Liver (tissue), 9 donors: ENCODE results near the gene FFAR1. TPM values are rescaled to one million over a fixed set of nuclear protein-coding genes. Genes with fewer than 3 reads are reported as not detected.

ENCODE experiments used
- DNase-seq: peaks from one replicate; pipeline ENCODE4 v3.0.0-alpha.2; 2017; ENCODE audit warnings: low spot score
- H3K27ac ChIP-seq, 2 donors: one replicate each; pipeline ENCODE4 v1.7.0; 2013; ENCODE audit warnings: inconsistent platforms in 2 of 2, low read length in 2 of 2, control low read depth in 1 of 2, low read depth in 1 of 2, mild to moderate bottlenecking in 1 of 2
- H3K27me3 ChIP-seq, 4 donors: one replicate each; pipeline versions ENCODE4 v1.6.1 to v1.7.0; 2013; ENCODE audit warnings: low read length in 3 of 4, inconsistent platforms in 1 of 4, mild to moderate bottlenecking in 1 of 4, moderate library complexity in 1 of 4; ENCODE audit not compliant: control insufficient read depth in 4 of 4, insufficient read depth in 4 of 4
- H3K36me3 ChIP-seq, 4 donors: one replicate each; pipeline versions ENCODE4 v1.6.1 to v1.7.0; 2013; ENCODE audit warnings: low read length in 3 of 4, mild to moderate bottlenecking in 3 of 4, low read depth in 1 of 4, moderate library complexity in 1 of 4; ENCODE audit not compliant: control insufficient read depth in 4 of 4, insufficient read depth in 3 of 4
- H3K4me1 ChIP-seq, 4 donors: one replicate each; pipeline versions ENCODE4 v1.6.1 to v1.7.0; 2013; ENCODE audit warnings: low read length in 3 of 4, mild to moderate bottlenecking in 3 of 4, moderate library complexity in 1 of 4; ENCODE audit not compliant: control insufficient read depth in 4 of 4, insufficient read depth in 4 of 4
- H3K4me3 ChIP-seq, 3 donors: one replicate each; pipeline versions ENCODE4 v1.6.1 to v1.7.0; 2013; ENCODE audit warnings: low read length in 3 of 3, control low read depth in 1 of 3, low read depth in 1 of 3, mild to moderate bottlenecking in 1 of 3
- H3K9ac ChIP-seq, 2 donors: one replicate each; pipeline ENCODE4 v1.7.0; 2013; ENCODE audit warnings: low read length in 2 of 2, mild to moderate bottlenecking in 2 of 2, moderate library complexity in 2 of 2, control low read depth in 1 of 2, low read depth in 1 of 2
- H3K9me3 ChIP-seq, 4 donors: one replicate each; pipeline versions ENCODE4 v1.6.1 to v1.7.0; 2013; ENCODE audit warnings: low read length in 3 of 4; ENCODE audit not compliant: control insufficient read depth in 4 of 4
- CTCF ChIP-seq: fragments of 150-350 bp; IDR thresholded peaks from 2 replicates; pipeline ENCODE4 v1.5.1; 2017; ENCODE audit warnings: improper control_type of control experiment, low read depth, low read length; ENCODE audit not compliant: missing input control
- FOXA1 ChIP-seq: IDR thresholded peaks from 2 replicates; pipeline ENCODE4 v1.6.1; 2016; ENCODE audit warnings: antibody characterized with exemption
- FOXA2 ChIP-seq: IDR thresholded peaks from 2 replicates; pipeline ENCODE4 v1.6.1; 2016; ENCODE audit warnings: antibody characterized with exemption
- GABPA ChIP-seq, 2 donors: IDR thresholded peaks in 1 of 2; conservative IDR thresholded peaks in 1 of 2; 2 replicates each; pipeline ENCODE4 v1.6.1; 2016; ENCODE audit warnings: antibody characterized with exemption in 2 of 2, mild to moderate bottlenecking in 1 of 2, moderate library complexity in 1 of 2
- HNF4A ChIP-seq, 2 donors: conservative IDR thresholded peaks; 2 replicates each; pipeline ENCODE4 v1.6.1; 2016; ENCODE audit warnings: antibody characterized with exemption in 2 of 2, mild to moderate bottlenecking in 2 of 2
- HNF4G ChIP-seq: IDR thresholded peaks from 2 replicates; pipeline ENCODE4 v1.6.1; 2016; ENCODE audit warnings: antibody characterized with exemption
- JUND ChIP-seq, 2 donors: IDR thresholded peaks; 2 replicates each; pipeline ENCODE4 v1.6.1; 2016; ENCODE audit warnings: antibody characterized with exemption in 2 of 2
- NR2F2 ChIP-seq: IDR thresholded peaks from 2 replicates; pipeline ENCODE4 v1.6.1; 2016; ENCODE audit warnings: antibody characterized with exemption
- RAD21 ChIP-seq, 2 donors: IDR thresholded peaks; 2 replicates each; pipeline ENCODE4 v1.6.1; 2016; ENCODE audit warnings: antibody characterized with exemption in 2 of 2, mild to moderate bottlenecking in 2 of 2
- RXRA ChIP-seq, 2 donors: IDR thresholded peaks; 2 replicates each; pipeline ENCODE4 v1.6.1; 2017 to 2018; ENCODE audit warnings: antibody characterized with exemption in 2 of 2, mild to moderate bottlenecking in 1 of 2
- SP1 ChIP-seq: IDR thresholded peaks from 2 replicates; pipeline ENCODE4 v1.6.1; 2018; ENCODE audit warnings: antibody characterized with exemption, mild to moderate bottlenecking
- TAF1 ChIP-seq: conservative IDR thresholded peaks from 2 replicates; pipeline ENCODE4 v1.6.1; 2016; ENCODE audit warnings: antibody characterized with exemption, mild to moderate bottlenecking
- YY1 ChIP-seq: IDR thresholded peaks from 2 replicates; pipeline ENCODE4 v1.6.1; 2016; ENCODE audit warnings: antibody characterized with exemption, mild to moderate bottlenecking
- ZBTB33 ChIP-seq: IDR thresholded peaks from 2 replicates; pipeline ENCODE4 v1.6.1; 2016; ENCODE audit warnings: antibody characterized with exemption
- whole genome bisulfite sequencing: extraction: QIAGEN DNeasy Blood & Tissue Kit; methylation state at CpG from one replicate; pipeline ENCODE4 v1.1.7; 2013; 5-methylcytosine and 5-hydroxymethylcytosine counted together
- polyA plus RNA-seq, 2 donors: library from polyadenylated mRNA; stranded (reverse) in 1 of 2; unstranded in 1 of 2; fragments of 200-250 nt in 1 of 2; fragments of >200 nt in 1 of 2; fragmentation: Nextera tagmentation in 1 of 2; extraction: Ambion mirVana in 1 of 2; gene quantifications; one replicate each; pipeline versions ENCODE4 v1.2.1 to v1.2.3, GENCODE V29; 2013 to 2015
- total RNA-seq, 2 donors: library from RNA; depleted of rRNA; stranded (reverse); fragments of >200 nt; gene quantifications; one replicate each; pipeline ENCODE4 v1.2.3, GENCODE V29; 2014
- TF ChIP-seq, protein P1 (sequence below): IDR thresholded peaks from 2 replicates; pipeline ENCODE4 v1.6.1; 2016; ENCODE audit warnings: antibody characterized with exemption, mild to moderate bottlenecking
- TF ChIP-seq, protein P2 (sequence below): IDR thresholded peaks from 2 replicates; pipeline ENCODE4 v1.6.1; 2016; ENCODE audit warnings: antibody characterized with exemption
- donor health status: healthy.
- donor health status: healthy.
- donor health status: healthy.
- donor health status: healthy.
- donor health status: healthy.

FFAR1 gene
- total and polyA plus RNA-seq, 4 donors, result not detected

- no peaks in the 10 kb centered on the region for H3K36me3 ChIP-seq
- 95% methylated on average over 47 of the region's 47 CpGs for whole genome bisulfite sequencing
- H3K27ac ChIP-seq, result no peak overlapping the region
- H3K9ac ChIP-seq, result no peak overlapping the region
- H3K27me3 ChIP-seq, result peaks cover 0 to 3% (median 0%) of the 10 kb centered on the region in 4 donors
- TF ChIP-seq CTCF (no peak), SP1 (no peak), HNF4G (no peak), RXRA (IDR thresholded peaks at IDR 0.05) (no peak), TAF1 (no peak), GABPA (IDR thresholded peaks at IDR 0.05 in 1 of 2, conservative IDR thresholded peaks at IDR 0.05 in 1 of 2) (no peak), ZBTB33 (no peak), HNF4A (conservative IDR thresholded peaks at IDR 0.05) (no peak), FOXA1 (no peak), NR2F2 (no peak), RAD21 (IDR thresholded peaks at IDR 0.05) (no peak)
- no peak for DNase-seq
- H3K4me3 ChIP-seq, result no peak overlapping the region
- no peaks in the 10 kb centered on the region for H3K9me3 ChIP-seq
- peaks cover 3 to 10% (median 4%) of the 10 kb centered on the region in 4 donors for H3K4me1 ChIP-seq
These were observed 3.9 kb downstream of the FFAR1 start for GRCh38 chr19:35351411-35352176.

DNA sequence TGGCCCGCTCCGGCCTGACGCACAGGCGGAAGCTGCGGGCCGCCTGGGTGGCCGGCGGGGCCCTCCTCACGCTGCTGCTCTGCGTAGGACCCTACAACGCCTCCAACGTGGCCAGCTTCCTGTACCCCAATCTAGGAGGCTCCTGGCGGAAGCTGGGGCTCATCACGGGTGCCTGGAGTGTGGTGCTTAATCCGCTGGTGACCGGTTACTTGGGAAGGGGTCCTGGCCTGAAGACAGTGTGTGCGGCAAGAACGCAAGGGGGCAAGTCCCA, 4.4 kb downstream of the FFAR1 start:
- no peak for DNase-seq
- Histone ChIP-seq H3K4me1 (peaks cover 3 to 10% (median 4%) of the 10 kb centered on the region in 4 donors), H3K4me3 (no peak overlapping the region), H3K27ac (no peak overlapping the region), H3K9ac (no peak overlapping the region), H3K36me3 (no peaks in the 10 kb centered on the region), H3K27me3 (peaks cover 0 to 3% (median 0%) of the 10 kb centered on the region in 4 donors), H3K9me3 (no peaks in the 10 kb centered on the region)
- no peak for TF ChIP-seq YY1
- WGBS, result 88% methylated on average over 18 of the region's 18 CpGs

- no peaks in the 10 kb centered on the region for H3K36me3 ChIP-seq
- no peak overlapping the region for H3K4me3 ChIP-seq
- WGBS, result 37% methylated on average over 32 of the region's 32 CpGs
- no peaks in the 10 kb centered on the region for H3K9me3 ChIP-seq
- no peak overlapping the region for H3K9ac ChIP-seq
- peaks cover 3 to 10% (median 4%) of the 10 kb centered on the region in 4 donors for H3K4me1 ChIP-seq
- peaks cover 0 to 3% (median 0%) of the 10 kb centered on the region in 4 donors for H3K27me3 ChIP-seq
- H3K27ac ChIP-seq, result no peak overlapping the region
- DNase-seq, result peak; percentile 64
- peak; percentile 30 to 43 for TF ChIP-seq RXRA (IDR thresholded peaks at IDR 0.05)
- TF ChIP-seq FOXA2, result no peak
- no peak for TF ChIP-seq JUND (IDR thresholded peaks at IDR 0.05)
- no peak for TF ChIP-seq ZBTB33
- no peak for TF ChIP-seq YY1
- TF ChIP-seq HNF4G, result no peak
- TF ChIP-seq, protein P1, sequence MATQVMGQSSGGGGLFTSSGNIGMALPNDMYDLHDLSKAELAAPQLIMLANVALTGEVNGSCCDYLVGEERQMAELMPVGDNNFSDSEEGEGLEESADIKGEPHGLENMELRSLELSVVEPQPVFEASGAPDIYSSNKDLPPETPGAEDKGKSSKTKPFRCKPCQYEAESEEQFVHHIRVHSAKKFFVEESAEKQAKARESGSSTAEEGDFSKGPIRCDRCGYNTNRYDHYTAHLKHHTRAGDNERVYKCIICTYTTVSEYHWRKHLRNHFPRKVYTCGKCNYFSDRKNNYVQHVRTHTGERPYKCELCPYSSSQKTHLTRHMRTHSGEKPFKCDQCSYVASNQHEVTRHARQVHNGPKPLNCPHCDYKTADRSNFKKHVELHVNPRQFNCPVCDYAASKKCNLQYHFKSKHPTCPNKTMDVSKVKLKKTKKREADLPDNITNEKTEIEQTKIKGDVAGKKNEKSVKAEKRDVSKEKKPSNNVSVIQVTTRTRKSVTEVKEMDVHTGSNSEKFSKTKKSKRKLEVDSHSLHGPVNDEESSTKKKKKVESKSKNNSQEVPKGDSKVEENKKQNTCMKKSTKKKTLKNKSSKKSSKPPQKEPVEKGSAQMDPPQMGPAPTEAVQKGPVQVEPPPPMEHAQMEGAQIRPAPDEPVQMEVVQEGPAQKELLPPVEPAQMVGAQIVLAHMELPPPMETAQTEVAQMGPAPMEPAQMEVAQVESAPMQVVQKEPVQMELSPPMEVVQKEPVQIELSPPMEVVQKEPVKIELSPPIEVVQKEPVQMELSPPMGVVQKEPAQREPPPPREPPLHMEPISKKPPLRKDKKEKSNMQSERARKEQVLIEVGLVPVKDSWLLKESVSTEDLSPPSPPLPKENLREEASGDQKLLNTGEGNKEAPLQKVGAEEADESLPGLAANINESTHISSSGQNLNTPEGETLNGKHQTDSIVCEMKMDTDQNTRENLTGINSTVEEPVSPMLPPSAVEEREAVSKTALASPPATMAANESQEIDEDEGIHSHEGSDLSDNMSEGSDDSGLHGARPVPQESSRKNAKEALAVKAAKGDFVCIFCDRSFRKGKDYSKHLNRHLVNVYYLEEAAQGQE, result no peak
- TF ChIP-seq SP1, result no peak
- TF ChIP-seq, protein P2, sequence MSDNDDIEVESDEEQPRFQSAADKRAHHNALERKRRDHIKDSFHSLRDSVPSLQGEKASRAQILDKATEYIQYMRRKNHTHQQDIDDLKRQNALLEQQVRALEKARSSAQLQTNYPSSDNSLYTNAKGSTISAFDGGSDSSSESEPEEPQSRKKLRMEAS, result no peak
- TF ChIP-seq FOXA1, result no peak
These were observed 5.0 kb downstream of the FFAR1 start for GRCh38 chr19:35352448-35353304.
